ENCODE data around the gene POU1F1.
"Not testable (repeated sequence)": the region's sequence is repeated elsewhere in the genome, so short reads cannot be mapped to it uniquely, and the experiment has no call there.

POU1F1 gene

GRCh38 chr3:87260270-87260669 lies 16.1 kb downstream of the POU1F1 start:
- peak; percentile 1 for DNase-seq (ENCODE audit: insufficient read length, low spot score)
- FAIRE-seq, result peak; percentile 88

GRCh38 chr3:87250009-87250408 lies 26.4 kb downstream of the POU1F1 start:
- FAIRE-seq, result no peak
- DNase-seq (ENCODE audit: insufficient read length, low spot score), result no peak

- FAIRE-seq (no peak), DNase-seq (ENCODE audit: insufficient read length, low spot score) (no peak)
These were observed 27.6 kb downstream of the POU1F1 start for GRCh38 chr3:87248831-87249230.

- not testable (repeated sequence) for FAIRE-seq; DNase-seq (ENCODE audit: insufficient read length, low spot score)
These were observed 28.2 kb downstream of the POU1F1 start for GRCh38 chr3:87248231-87248630.

- DNase-seq (ENCODE audit: insufficient read length, low spot score) (no peak), FAIRE-seq (no peak)
These were observed 29.0 kb downstream of the POU1F1 start for GRCh38 chr3:87247430-87247773.

- no peak for DNase-seq (ENCODE audit: insufficient read length, low spot score)
- no peak for FAIRE-seq
These were observed 29.5 kb downstream of the POU1F1 start for GRCh38 chr3:87246662-87247429.

- DNase-seq (ENCODE audit: insufficient read length, low spot score) (no peak), FAIRE-seq (no peak)
These were observed 40.3 kb downstream of the POU1F1 start for GRCh38 chr3:87236093-87236492.

GRCh38 chr3:87233805-87234204 lies 42.6 kb downstream of the POU1F1 start:
- FAIRE-seq (no peak), DNase-seq (ENCODE audit: insufficient read length, low spot score) (no peak)

- DNase-seq (ENCODE audit: insufficient read length, low spot score) (no peak), FAIRE-seq (no peak)
These were observed 47.3 kb downstream of the POU1F1 start for GRCh38 chr3:87229113-87229512.

GRCh38 chr3:87228316-87228715 lies 48.1 kb downstream of the POU1F1 start:
- FAIRE-seq, result no peak
- DNase-seq (ENCODE audit: insufficient read length, low spot score), result no peak

- peak; percentile 0 for DNase-seq (ENCODE audit: insufficient read length, low spot score)
- no peak for FAIRE-seq
These were observed 48.6 kb downstream of the POU1F1 start for GRCh38 chr3:87227835-87228144.

- DNase-seq (ENCODE audit: insufficient read length, low spot score) (peak; percentile 78), FAIRE-seq (peak; percentile 96)
These were observed 49.1 kb downstream of the POU1F1 start, which contains the start of gene CHMP2B for GRCh38 chr3:87227104-87227834. Gene CHMP2B (plus strand): TSS chr3:87227309. CDS start chr3:87227523, 214 bp downstream.

GRCh38 chr3:87225659-87226058 lies 50.7 kb downstream of the POU1F1 start:
- FAIRE-seq, result no peak

GRCh38 chr3:87219611-87220010 lies 56.8 kb downstream of the POU1F1 start:
- no peak for FAIRE-seq

More at GRCh38 chr3:87225659-87226058, 50.7 kb downstream of the POU1F1 start:
- no peak for DNase-seq (ENCODE audit: insufficient read length, low spot score)

GRCh38 chr3:87218560-87218959 lies 57.8 kb downstream of the POU1F1 start:
- DNase-seq (ENCODE audit: insufficient read length, low spot score) (no peak), FAIRE-seq (no peak)

More at GRCh38 chr3:87219611-87220010, 56.8 kb downstream of the POU1F1 start:
- DNase-seq (ENCODE audit: insufficient read length, low spot score), result no peak
